ENCODE results near the gene OR10A5.

The OR10A5 gene

DNA sequence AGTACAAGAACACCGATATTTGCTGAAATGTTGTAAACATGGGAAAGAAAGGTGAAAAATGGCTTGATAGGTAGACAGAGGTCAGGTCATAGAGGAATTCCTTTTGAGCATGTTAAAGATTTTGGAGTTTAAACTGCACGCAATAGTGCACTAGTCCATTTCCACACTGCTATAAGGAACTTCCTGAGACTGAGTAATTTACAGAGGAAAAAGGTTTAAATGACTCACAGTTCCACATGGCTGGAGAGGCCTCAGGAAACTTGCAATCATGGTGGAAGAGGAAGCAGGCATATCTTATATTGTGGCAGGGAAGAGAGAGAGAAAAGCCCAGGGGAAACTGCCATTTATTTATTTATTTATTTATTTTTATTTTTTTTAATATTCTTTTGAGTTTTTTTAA is 5.0 kb downstream of the OR10A5 start:
- TF ChIP-seq, protein P1, sequence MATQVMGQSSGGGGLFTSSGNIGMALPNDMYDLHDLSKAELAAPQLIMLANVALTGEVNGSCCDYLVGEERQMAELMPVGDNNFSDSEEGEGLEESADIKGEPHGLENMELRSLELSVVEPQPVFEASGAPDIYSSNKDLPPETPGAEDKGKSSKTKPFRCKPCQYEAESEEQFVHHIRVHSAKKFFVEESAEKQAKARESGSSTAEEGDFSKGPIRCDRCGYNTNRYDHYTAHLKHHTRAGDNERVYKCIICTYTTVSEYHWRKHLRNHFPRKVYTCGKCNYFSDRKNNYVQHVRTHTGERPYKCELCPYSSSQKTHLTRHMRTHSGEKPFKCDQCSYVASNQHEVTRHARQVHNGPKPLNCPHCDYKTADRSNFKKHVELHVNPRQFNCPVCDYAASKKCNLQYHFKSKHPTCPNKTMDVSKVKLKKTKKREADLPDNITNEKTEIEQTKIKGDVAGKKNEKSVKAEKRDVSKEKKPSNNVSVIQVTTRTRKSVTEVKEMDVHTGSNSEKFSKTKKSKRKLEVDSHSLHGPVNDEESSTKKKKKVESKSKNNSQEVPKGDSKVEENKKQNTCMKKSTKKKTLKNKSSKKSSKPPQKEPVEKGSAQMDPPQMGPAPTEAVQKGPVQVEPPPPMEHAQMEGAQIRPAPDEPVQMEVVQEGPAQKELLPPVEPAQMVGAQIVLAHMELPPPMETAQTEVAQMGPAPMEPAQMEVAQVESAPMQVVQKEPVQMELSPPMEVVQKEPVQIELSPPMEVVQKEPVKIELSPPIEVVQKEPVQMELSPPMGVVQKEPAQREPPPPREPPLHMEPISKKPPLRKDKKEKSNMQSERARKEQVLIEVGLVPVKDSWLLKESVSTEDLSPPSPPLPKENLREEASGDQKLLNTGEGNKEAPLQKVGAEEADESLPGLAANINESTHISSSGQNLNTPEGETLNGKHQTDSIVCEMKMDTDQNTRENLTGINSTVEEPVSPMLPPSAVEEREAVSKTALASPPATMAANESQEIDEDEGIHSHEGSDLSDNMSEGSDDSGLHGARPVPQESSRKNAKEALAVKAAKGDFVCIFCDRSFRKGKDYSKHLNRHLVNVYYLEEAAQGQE (IDR thresholded peaks at IDR 0.05; ENCODE audit: insufficient read depth in 1 of 2, low read depth in 2 of 2, low read length in 2 of 2): no peak
- TF ChIP-seq FOXP2 (optimal IDR thresholded peaks at IDR 0.05; ENCODE audit: borderline replicate concordance, extremely low read depth, extremely low read length, insufficient read depth): no peak
- TF ChIP-seq POLR2AphosphoS5 (IDR thresholded peaks at IDR 0.05; ENCODE audit: low read depth, low read length): no peak
- no peak for TF ChIP-seq SIN3A (IDR thresholded peaks at IDR 0.05; ENCODE audit: borderline replicate concordance, insufficient read depth, low read length)
- TF ChIP-seq TAF1 (IDR thresholded peaks at IDR 0.05; ENCODE audit: borderline replicate concordance, insufficient read depth, low read length): no peak

DNA sequence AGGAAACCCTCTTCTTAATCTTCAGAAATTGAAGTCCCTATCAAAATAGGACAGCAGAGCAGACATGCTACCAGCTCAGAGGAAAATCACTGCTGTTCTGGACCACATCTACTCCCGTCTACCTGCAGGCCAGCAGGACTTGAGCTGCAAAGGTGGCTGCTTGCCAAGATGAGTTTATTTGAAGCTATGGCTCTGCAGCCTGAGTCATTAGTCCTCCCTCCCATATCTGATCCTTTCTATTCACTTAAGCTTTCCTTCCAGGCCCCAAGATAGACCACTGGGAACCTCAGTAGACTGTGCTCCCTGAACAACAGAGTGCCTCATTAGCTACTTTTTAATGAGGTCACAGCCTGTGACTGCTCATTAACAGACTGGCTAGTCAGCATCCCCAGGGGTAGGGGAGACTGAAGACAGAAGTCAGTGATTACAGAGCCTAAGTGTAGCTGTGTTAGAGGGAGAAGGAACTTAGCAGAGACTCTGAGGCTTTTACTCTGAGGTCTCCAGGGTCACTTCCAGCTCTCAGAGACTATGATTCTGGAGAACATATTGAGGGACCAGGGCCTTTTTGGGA is 10.6 kb downstream of the OR10A5 start:
- TF ChIP-seq TAF1 (IDR thresholded peaks at IDR 0.05; ENCODE audit: borderline replicate concordance, insufficient read depth, low read length) (no peak), FOXP2 (optimal IDR thresholded peaks at IDR 0.05; ENCODE audit: borderline replicate concordance, extremely low read depth, extremely low read length, insufficient read depth) (no peak), POLR2AphosphoS5 (IDR thresholded peaks at IDR 0.05; ENCODE audit: low read depth, low read length) (no peak)

DNA sequence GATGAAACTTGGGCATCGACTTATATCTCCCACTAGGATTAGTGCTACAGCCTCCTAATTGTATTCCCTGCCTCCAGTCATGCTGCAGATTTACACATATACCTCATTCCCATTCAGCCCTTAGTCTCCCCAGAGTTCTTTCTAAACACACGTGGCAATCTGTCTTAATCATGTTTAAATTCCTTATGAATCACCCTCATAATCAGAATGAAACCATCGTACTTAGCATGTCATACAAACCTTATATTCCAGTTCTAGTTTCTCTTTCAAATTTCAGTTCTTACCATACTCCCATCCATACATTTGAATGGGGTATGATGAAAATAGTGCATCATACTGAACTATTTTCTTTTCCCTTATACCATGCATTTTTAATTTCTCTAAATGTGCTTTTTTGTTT is 11.4 kb downstream of the OR10A5 start:
- TF ChIP-seq, protein P1 (IDR thresholded peaks at IDR 0.05; ENCODE audit: insufficient read depth in 1 of 2, low read depth in 2 of 2, low read length in 2 of 2): no peak
- no peak for TF ChIP-seq FOXP2 (optimal IDR thresholded peaks at IDR 0.05; ENCODE audit: borderline replicate concordance, extremely low read depth, extremely low read length, insufficient read depth)
- TF ChIP-seq POLR2AphosphoS5 (IDR thresholded peaks at IDR 0.05; ENCODE audit: low read depth, low read length): no peak
- TF ChIP-seq SIN3A (IDR thresholded peaks at IDR 0.05; ENCODE audit: borderline replicate concordance, insufficient read depth, low read length): no peak
- no peak for TF ChIP-seq TAF1 (IDR thresholded peaks at IDR 0.05; ENCODE audit: borderline replicate concordance, insufficient read depth, low read length)

DNA sequence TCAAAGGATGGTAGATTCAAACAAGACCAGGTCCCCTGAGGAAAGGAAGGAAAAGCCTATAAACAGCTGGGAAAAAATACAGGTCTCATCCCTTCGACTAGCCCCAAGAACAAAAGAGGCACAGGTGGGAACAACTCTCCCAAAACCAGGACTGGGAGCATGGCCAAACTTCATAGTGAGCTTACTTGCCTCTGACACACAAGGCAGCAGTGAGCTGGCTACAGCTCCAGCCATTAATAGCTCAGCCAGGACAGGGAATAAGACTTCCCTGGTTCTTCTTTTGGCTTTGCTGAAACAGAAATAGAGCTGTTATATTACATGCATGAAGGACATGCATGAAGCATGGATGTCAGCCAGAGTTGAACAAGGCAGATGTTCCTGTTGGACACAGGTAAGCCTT is 17.5 kb downstream of the OR10A5 start, which contains the start of gene OR10A2:
Gene OR10A2 (plus strand): TSS at position 97 of the 400 bp plus-strand sequence. CDS start 6,698 bp downstream, outside the sequence.
- TF ChIP-seq SIN3A (IDR thresholded peaks at IDR 0.05; ENCODE audit: borderline replicate concordance, insufficient read depth, low read length) (no peak), POLR2AphosphoS5 (IDR thresholded peaks at IDR 0.05; ENCODE audit: low read depth, low read length) (no peak)
- TF ChIP-seq, protein P1 (IDR thresholded peaks at IDR 0.05; ENCODE audit: insufficient read depth in 1 of 2, low read depth in 2 of 2, low read length in 2 of 2): no peak

DNA sequence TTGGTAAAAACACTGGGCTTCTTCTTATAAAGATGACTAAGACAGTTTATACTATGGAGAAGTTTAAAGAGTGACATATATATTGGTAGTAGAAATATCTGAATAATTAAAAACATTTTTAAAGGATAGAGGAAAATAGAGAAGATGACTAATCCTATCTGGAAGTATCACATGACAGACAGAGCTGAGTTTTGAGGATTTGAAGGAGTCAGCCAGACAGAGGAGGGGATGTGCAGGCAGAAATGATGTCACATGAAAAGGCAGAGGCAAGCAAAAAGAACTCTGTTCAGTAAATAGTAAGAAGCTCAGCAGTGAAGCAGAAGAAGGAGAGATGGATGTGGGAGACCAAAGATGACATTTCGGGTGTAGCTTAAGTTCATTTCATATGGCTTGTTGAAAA is 19.0 kb downstream of the OR10A5 start:
- TF ChIP-seq POLR2AphosphoS5 (IDR thresholded peaks at IDR 0.05; ENCODE audit: low read depth, low read length): no peak
- TF ChIP-seq FOXP2 (optimal IDR thresholded peaks at IDR 0.05; ENCODE audit: borderline replicate concordance, extremely low read depth, extremely low read length, insufficient read depth): no peak
- TF ChIP-seq TAF1 (IDR thresholded peaks at IDR 0.05; ENCODE audit: borderline replicate concordance, insufficient read depth, low read length): no peak
- TF ChIP-seq SIN3A (IDR thresholded peaks at IDR 0.05; ENCODE audit: borderline replicate concordance, insufficient read depth, low read length): no peak
- TF ChIP-seq, protein P1 (IDR thresholded peaks at IDR 0.05; ENCODE audit: insufficient read depth in 1 of 2, low read depth in 2 of 2, low read length in 2 of 2): no peak

Measured in PFSK-1 (cell line).